Measurements from ENCODE around the gene HSPBAP1. TPM values are rescaled to one million over a fixed set of nuclear protein-coding genes. Genes with fewer than 3 reads are reported as not detected.
"Not testable (repeated sequence)": the region's sequence is repeated elsewhere in the genome, so short reads cannot be mapped to it uniquely, and the experiment has no call there.

Gene HSPBAP1
- polyA plus RNA-seq, 1 donor (not counting 4 experiments of a cell fraction or from before 2014, with no cell fraction given): 9.5 TPM

- H3K4me3 ChIP-seq (ENCODE audit: control insufficient read depth in 2 of 3, extremely low read depth in 1 of 3, insufficient read depth in 2 of 3, low read depth in 1 of 3, low read length in 3 of 3): no peak overlapping the region
- no peaks in the 10 kb centered on the region for H3K9me3 ChIP-seq (ENCODE audit: control insufficient read depth, low read depth, low read length)
- TF ChIP-seq CTCF (optimal IDR thresholded peaks at IDR 0.05 in 1 of 3, IDR thresholded peaks at IDR 0.05 in 1 of 3, conservative IDR thresholded peaks at IDR 0.05 in 1 of 3; ENCODE audit: extremely low read depth in 1 of 3, insufficient read depth in 2 of 3, low read length in 3 of 3) (peak; percentile 73 to 98 (median 79)), EZH2 (IDR thresholded peaks at IDR 0.05; ENCODE audit: low read length) (no peak)
- H3K9ac ChIP-seq (ENCODE audit: control insufficient read depth, extremely low read depth, insufficient read depth, low read length): no peak overlapping the region
- no peak for DNase-seq (ENCODE audit: low read depth, low spot score)
- H3K9me1 ChIP-seq (ENCODE audit: control insufficient read depth, extremely low read depth, insufficient read depth, low read length): no peaks in the 10 kb centered on the region
- H3K27me3 ChIP-seq (ENCODE audit: control insufficient read depth, extremely low read depth, insufficient read depth, low read length): no peaks in the 10 kb centered on the region
- dilution Hi-C loops (cut with MboI; ENCODE audit: extremely low pct_ligation_motif_present, low sequenced_read_pairs): no loop called here
- no peak overlapping the region for H2AFZ ChIP-seq (ENCODE audit: control insufficient read depth, low read length)
- H4K20me1 ChIP-seq (ENCODE audit: control insufficient read depth, extremely low read depth, insufficient read depth, low read length): no peaks in the 10 kb centered on the region
- H3K79me2 ChIP-seq (ENCODE audit: control insufficient read depth, insufficient read depth, low read length): no peaks in the 10 kb centered on the region
- H3K4me1 ChIP-seq (ENCODE audit: control insufficient read depth, extremely low read depth, insufficient read depth, low read length): no peaks in the 10 kb centered on the region
- no peak overlapping the region for H3K4me2 ChIP-seq (ENCODE audit: control insufficient read depth, extremely low read depth, insufficient read depth, low read depth, low read length)
- peaks cover 4 to 12% of the 10 kb centered on the region in 2 experiments for H3K36me3 ChIP-seq (ENCODE audit: control insufficient read depth in 2 of 2, extremely low read depth in 1 of 2, insufficient read depth in 2 of 2, low read length in 2 of 2)
- no peak overlapping the region for H3K27ac ChIP-seq (ENCODE audit: control insufficient read depth, insufficient read depth, low read length)
- peak; percentile 90 for FAIRE-seq
These were observed 38.7 kb downstream of the HSPBAP1 start for GRCh38 chr3:122754929-122755328.

- no peak overlapping the region for H2AFZ ChIP-seq (ENCODE audit: control insufficient read depth, low read length)
- FAIRE-seq (no peak), DNase-seq (ENCODE audit: low read depth, low spot score) (no peak)
- peaks cover 4% of the 10 kb centered on the region for H3K4me1 ChIP-seq (ENCODE audit: control insufficient read depth, extremely low read depth, insufficient read depth, low read length)
- H3K27ac ChIP-seq (ENCODE audit: control insufficient read depth, insufficient read depth, low read length): no peak overlapping the region
- H4K20me1 ChIP-seq (ENCODE audit: control insufficient read depth, extremely low read depth, insufficient read depth, low read length): no peaks in the 10 kb centered on the region
- H3K4me3 ChIP-seq (ENCODE audit: control insufficient read depth in 2 of 3, extremely low read depth in 1 of 3, insufficient read depth in 2 of 3, low read depth in 1 of 3, low read length in 3 of 3): no peak overlapping the region
- no peaks in the 10 kb centered on the region for H3K79me2 ChIP-seq (ENCODE audit: control insufficient read depth, insufficient read depth, low read length)
- H3K9ac ChIP-seq (ENCODE audit: control insufficient read depth, extremely low read depth, insufficient read depth, low read length): no peak overlapping the region
- H3K36me3 ChIP-seq (ENCODE audit: control insufficient read depth in 2 of 2, extremely low read depth in 1 of 2, insufficient read depth in 2 of 2, low read length in 2 of 2): peaks cover 0 to 2% of the 10 kb centered on the region in 2 experiments
- no peaks in the 10 kb centered on the region for H3K27me3 ChIP-seq (ENCODE audit: control insufficient read depth, extremely low read depth, insufficient read depth, low read length)
- no peaks in the 10 kb centered on the region for H3K9me3 ChIP-seq (ENCODE audit: control insufficient read depth, low read depth, low read length)
- dilution Hi-C loops (cut with MboI; ENCODE audit: extremely low pct_ligation_motif_present, low sequenced_read_pairs): no loop called here
- no peak for TF ChIP-seq EZH2 (IDR thresholded peaks at IDR 0.05; ENCODE audit: low read length)
- no peak for TF ChIP-seq CTCF (optimal IDR thresholded peaks at IDR 0.05 in 1 of 3, IDR thresholded peaks at IDR 0.05 in 1 of 3, conservative IDR thresholded peaks at IDR 0.05 in 1 of 3; ENCODE audit: extremely low read depth in 1 of 3, insufficient read depth in 2 of 3, low read length in 3 of 3)
- H3K4me2 ChIP-seq (ENCODE audit: control insufficient read depth, extremely low read depth, insufficient read depth, low read depth, low read length): no peak overlapping the region
- H3K9me1 ChIP-seq (ENCODE audit: control insufficient read depth, extremely low read depth, insufficient read depth, low read length): no peaks in the 10 kb centered on the region
These were observed 45.3 kb downstream of the HSPBAP1 start for GRCh38 chr3:122748347-122748746.

GRCh38 chr3:122747295-122747694 lies 46.3 kb downstream of the HSPBAP1 start:
- DNase-seq (ENCODE audit: low read depth, low spot score); H3K4me3 ChIP-seq (ENCODE audit: control insufficient read depth in 2 of 3, extremely low read depth in 1 of 3, insufficient read depth in 2 of 3, low read depth in 1 of 3, low read length in 3 of 3); H3K36me3 ChIP-seq (ENCODE audit: control insufficient read depth in 2 of 2, extremely low read depth in 1 of 2, insufficient read depth in 2 of 2, low read length in 2 of 2); H4K20me1 ChIP-seq (ENCODE audit: control insufficient read depth, extremely low read depth, insufficient read depth, low read length); H3K4me2 ChIP-seq (ENCODE audit: control insufficient read depth, extremely low read depth, insufficient read depth, low read depth, low read length); H3K9me3 ChIP-seq (ENCODE audit: control insufficient read depth, low read depth, low read length); H3K79me2 ChIP-seq (ENCODE audit: control insufficient read depth, insufficient read depth, low read length); FAIRE-seq; H3K27ac ChIP-seq (ENCODE audit: control insufficient read depth, insufficient read depth, low read length); H3K4me1 ChIP-seq (ENCODE audit: control insufficient read depth, extremely low read depth, insufficient read depth, low read length); H3K9me1 ChIP-seq (ENCODE audit: control insufficient read depth, extremely low read depth, insufficient read depth, low read length); H3K9ac ChIP-seq (ENCODE audit: control insufficient read depth, extremely low read depth, insufficient read depth, low read length); dilution Hi-C loops (cut with MboI; ENCODE audit: extremely low pct_ligation_motif_present, low sequenced_read_pairs); H3K27me3 ChIP-seq (ENCODE audit: control insufficient read depth, extremely low read depth, insufficient read depth, low read length); H2AFZ ChIP-seq (ENCODE audit: control insufficient read depth, low read length): not testable (repeated sequence)
